HL-60 (cell line): ENCODE results near the gene CD300LF.

Experiments used
- POLR2AphosphoS5 ChIP-seq: IDR thresholded peaks from 2 replicates; pipeline ENCODE4 v1.6.1; 2012; ENCODE audit warnings: low read depth
- TF ChIP-seq, protein P1 (sequence below): IDR thresholded peaks from one replicate; pipeline ENCODE4 v1.5.1; 2011; ENCODE audit warnings: low read length, control low read depth, inconsistent platforms; ENCODE audit not compliant: insufficient read depth

DNA sequence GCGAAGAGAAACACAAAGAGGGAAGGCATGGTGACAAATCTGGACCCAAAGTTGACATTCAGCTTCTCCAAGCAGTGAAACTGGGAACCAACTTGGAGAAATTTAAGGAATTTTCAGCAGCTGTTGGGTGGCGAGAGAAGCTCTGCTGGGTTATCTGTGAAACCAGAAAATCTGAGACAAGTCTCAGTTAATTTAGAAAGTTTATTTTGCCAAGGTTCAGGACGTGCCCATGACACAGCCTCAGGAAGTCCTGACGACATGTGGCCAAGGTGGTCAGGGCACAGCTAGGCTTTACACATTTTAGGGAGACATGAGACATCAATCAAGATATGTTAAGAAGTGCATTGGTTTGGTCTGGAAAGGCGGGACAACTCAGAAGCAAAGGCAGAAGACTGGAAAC is 11.2 kb upstream of the CD300LF start:
- TF ChIP-seq POLR2AphosphoS5, result no peak
- TF ChIP-seq, protein P1, sequence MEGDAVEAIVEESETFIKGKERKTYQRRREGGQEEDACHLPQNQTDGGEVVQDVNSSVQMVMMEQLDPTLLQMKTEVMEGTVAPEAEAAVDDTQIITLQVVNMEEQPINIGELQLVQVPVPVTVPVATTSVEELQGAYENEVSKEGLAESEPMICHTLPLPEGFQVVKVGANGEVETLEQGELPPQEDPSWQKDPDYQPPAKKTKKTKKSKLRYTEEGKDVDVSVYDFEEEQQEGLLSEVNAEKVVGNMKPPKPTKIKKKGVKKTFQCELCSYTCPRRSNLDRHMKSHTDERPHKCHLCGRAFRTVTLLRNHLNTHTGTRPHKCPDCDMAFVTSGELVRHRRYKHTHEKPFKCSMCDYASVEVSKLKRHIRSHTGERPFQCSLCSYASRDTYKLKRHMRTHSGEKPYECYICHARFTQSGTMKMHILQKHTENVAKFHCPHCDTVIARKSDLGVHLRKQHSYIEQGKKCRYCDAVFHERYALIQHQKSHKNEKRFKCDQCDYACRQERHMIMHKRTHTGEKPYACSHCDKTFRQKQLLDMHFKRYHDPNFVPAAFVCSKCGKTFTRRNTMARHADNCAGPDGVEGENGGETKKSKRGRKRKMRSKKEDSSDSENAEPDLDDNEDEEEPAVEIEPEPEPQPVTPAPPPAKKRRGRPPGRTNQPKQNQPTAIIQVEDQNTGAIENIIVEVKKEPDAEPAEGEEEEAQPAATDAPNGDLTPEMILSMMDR, result no peak
